NCI-H524 (cell line): Measurements from ENCODE around the gene WNT3A.

Source experiments
- DNase-seq, 2 experiments: peaks; one replicate each; lab custom pipeline; 2025; lab: John Stamatoyannopoulos, UW

Gene WNT3A

GRCh38 chr1:228070173-228070572 is 63.4 kb downstream of the WNT3A start:
- no peak for DNase-seq

GRCh38 chr1:228070851-228071250 is 64.1 kb downstream of the WNT3A start:
- DNase-seq = no peak

- no peak for DNase-seq
These were observed 65.2 kb downstream of the WNT3A start for GRCh38 chr1:228071839-228072657.

- no peak for DNase-seq
These were observed 65.9 kb downstream of the WNT3A start for GRCh38 chr1:228072658-228073043.

- DNase-seq = no peak
These were observed 66.5 kb downstream of the WNT3A start for GRCh38 chr1:228073061-228073856.

- peak; percentile 32 to 55 for DNase-seq
These were observed 67.2 kb downstream of the WNT3A start for GRCh38 chr1:228073857-228074545.

- DNase-seq = no peak
These were observed 68.3 kb downstream of the WNT3A start for GRCh38 chr1:228074954-228075730.

- no peak for DNase-seq
These were observed 69.0 kb downstream of the WNT3A start for GRCh38 chr1:228075801-228076271.

- no peak for DNase-seq
These were observed 70.1 kb downstream of the WNT3A start for GRCh38 chr1:228076796-228077430.

- no peak for DNase-seq
These were observed 71.0 kb downstream of the WNT3A start for GRCh38 chr1:228077565-228078330.

GRCh38 chr1:228079013-228079412 is 72.2 kb downstream of the WNT3A start:
- DNase-seq = no peak

GRCh38 chr1:228079601-228080263 is 72.9 kb downstream of the WNT3A start:
- no peak for DNase-seq

- no peak for DNase-seq
These were observed 74.3 kb downstream of the WNT3A start for GRCh38 chr1:228081144-228081543.

GRCh38 chr1:228081578-228082213 is 74.9 kb downstream of the WNT3A start:
- no peak for DNase-seq

- peak; percentile 69 to 90 for DNase-seq
These were observed 75.6 kb downstream of the WNT3A start, which contains the start of gene ARF1 for GRCh38 chr1:228082214-228082917. TSS of gene ARF1 (plus strand) at chr1:228082708. CDS start at chr1:228097115, 14,407 bp downstream.

- DNase-seq = no peak
These were observed 76.4 kb downstream of the WNT3A start for GRCh38 chr1:228082918-228083870.

GRCh38 chr1:228083871-228084278 is 77.1 kb downstream of the WNT3A start:
- DNase-seq = no peak
